GM10266 (cell line): ENCODE results near the gene IQCH.
A peak's percentile ranks its signal among the peaks of the same experiment; 100 is the strongest.
"Not testable (repeated sequence)": the region's sequence is repeated elsewhere in the genome, so short reads cannot be mapped to it uniquely, and the experiment has no call there.

Source experiments
- DNase-seq: peaks from one replicate; pipeline ENCODE4 v3.0.0; 2012; ENCODE audit errors: extremely low spot score
- CTCF ChIP-seq: IDR thresholded peaks from 2 replicates; pipeline ENCODE4 v1.5.1; 2012; ENCODE audit warnings: mild to moderate bottlenecking, low read depth; ENCODE audit not compliant: control insufficient read depth, insufficient read depth; ENCODE audit errors: missing control alignments

Gene IQCH

DNA sequence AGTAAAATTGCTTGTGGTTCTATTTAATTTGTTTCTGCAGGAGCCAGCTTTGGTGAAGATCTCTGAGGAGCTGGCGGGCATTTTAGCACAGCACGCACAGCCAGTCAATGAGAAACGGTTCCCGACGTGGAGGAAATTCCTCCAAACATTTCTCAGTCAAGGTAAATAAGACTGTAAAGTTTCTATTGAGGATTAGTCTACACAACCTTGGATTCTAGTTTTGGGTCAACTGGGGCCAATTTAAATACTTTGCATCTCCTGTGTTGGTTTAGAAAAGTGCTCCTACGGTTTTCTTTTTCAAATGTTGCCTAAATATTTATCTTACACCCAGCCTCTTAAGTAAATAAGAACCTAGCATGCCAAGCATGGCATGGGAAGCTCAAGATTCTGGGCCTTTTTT lies 162.3 kb downstream of the IQCH start:
- DNase-seq, result no peak
- TF ChIP-seq CTCF, result no peak

GRCh38 chr15:67419705-67420104 lies 165.1 kb downstream of the IQCH start:
- no peak for TF ChIP-seq CTCF

DNA sequence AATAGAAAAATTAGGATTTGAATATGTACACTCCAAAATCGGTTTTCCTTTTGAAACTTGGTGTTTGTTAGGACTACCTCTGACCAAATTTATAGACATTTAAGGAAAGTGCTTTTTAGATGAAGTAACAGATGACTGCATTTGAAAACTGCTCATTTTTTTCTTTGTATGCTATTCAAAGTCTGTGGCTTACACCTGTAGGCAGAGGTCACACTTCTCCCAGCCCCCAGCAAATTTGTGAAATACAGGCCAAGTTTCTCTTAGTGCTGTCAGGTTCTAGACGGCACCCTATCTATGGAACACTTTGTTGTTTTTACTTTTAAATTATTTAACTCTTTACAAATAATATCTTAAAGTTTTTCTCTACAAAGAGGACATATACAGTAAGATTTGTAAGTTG lies 165.6 kb downstream of the IQCH start:
- no peak for DNase-seq
- no peak for TF ChIP-seq CTCF

More at GRCh38 chr15:67419705-67420104, 165.1 kb downstream of the IQCH start:
- no peak for DNase-seq

DNA sequence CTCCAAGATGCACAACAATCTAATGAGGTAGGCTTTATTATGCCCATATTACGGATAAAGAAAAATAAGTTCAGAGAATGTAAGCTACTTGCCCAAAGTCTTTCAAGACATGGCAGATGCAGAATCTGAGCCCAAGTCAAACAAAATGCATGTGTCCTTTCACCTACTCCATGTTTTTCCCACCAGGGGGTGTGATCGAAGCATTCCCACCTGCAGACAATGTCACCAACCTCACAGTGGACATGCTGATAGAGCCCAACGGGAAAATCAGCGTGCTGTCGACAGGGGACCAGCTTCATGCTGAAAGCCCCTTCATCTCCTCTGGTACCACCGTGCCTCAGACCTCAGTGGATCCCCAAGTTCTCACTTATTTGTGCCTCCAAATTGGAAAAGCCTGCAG lies 166.5 kb downstream of the IQCH start:
- no peak for DNase-seq
- no peak for TF ChIP-seq CTCF

- DNase-seq, result no peak
Measured at GRCh38 chr15:67422296-67422695, 167.7 kb downstream of the IQCH start.

DNA sequence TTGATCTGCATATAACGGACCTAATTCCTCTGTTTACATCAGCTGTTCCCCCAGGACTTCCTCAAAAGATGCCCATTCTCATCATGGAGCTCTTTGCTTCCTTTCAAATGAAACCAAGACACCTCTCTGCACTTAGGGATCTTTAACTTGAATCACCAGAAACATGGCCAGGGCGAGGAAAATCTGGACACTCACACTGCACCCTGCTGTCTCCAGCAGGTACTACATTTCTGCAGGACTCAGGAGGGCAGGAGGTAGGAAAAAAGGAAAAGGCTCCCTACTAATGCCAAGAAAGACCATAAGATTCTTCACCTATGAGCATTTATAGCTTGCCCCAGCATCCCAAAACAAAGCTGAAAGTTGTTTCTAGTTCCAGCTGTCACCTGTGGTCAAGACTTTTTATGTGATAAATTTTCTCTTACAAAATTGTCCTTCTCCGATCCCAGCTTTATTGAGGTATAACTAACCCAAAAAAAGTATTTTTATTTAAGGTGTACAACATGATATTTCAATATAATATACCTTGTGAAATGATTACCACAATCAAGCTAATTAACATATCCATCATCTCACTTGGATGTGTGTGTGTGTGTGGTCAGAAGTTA lies 179.0 kb downstream of the IQCH start:
- TF ChIP-seq CTCF, result peak; percentile 72
- DNase-seq, result peak; percentile 43

More at GRCh38 chr15:67422296-67422695, 167.7 kb downstream of the IQCH start:
- no peak for TF ChIP-seq CTCF

DNA sequence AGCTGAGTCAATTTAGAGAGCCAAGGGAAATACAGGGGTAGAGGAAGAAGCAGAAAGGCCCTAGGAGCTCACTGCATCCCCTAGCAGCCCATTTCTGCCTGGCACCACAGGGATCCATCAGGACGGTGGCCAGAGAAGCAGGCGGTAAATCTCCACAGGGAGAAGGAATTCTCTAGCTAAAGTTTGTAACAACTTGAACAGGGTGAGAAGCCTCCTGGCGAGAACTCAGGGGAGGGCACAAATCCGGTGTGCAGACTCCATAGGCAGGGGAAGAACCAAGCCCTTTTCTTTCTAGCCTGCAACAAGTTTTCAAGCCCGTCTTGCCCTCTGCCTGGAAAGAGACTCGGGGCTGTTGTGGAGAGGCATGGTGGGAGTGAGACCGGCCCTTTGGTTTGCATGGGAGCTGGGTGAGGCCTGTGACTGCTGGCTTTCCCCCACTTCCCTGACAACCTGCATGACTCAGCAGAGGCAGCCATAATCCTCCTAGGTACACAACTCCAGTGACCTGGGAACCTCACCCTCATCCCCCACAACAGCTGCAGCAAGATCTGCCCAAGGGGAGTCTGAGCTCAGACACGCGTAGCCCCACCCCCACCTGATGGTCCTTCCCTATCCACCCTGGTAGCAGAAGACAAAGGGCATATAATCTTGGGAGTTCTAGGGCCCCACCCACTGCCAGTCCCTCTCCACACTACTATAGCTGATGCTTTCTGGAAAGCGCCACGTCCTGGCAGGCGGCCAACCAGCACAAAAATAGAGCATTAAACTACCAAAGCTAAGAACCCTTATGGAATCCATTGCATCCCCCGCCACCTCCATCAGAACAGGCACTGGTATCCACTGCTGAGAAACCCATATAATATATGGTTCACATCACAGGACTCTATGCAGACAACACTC lies 182.0 kb downstream of the IQCH start:
- not testable (repeated sequence) for DNase-seq
